DMS 273 (cell line): ENCODE results near the gene VASH1.

Source experiments
- DNase-seq: peaks from one replicate; lab custom pipeline; 2025; ENCODE audit not compliant: unreplicated experiment; lab: John Stamatoyannopoulos, UW

The VASH1 gene

DNA sequence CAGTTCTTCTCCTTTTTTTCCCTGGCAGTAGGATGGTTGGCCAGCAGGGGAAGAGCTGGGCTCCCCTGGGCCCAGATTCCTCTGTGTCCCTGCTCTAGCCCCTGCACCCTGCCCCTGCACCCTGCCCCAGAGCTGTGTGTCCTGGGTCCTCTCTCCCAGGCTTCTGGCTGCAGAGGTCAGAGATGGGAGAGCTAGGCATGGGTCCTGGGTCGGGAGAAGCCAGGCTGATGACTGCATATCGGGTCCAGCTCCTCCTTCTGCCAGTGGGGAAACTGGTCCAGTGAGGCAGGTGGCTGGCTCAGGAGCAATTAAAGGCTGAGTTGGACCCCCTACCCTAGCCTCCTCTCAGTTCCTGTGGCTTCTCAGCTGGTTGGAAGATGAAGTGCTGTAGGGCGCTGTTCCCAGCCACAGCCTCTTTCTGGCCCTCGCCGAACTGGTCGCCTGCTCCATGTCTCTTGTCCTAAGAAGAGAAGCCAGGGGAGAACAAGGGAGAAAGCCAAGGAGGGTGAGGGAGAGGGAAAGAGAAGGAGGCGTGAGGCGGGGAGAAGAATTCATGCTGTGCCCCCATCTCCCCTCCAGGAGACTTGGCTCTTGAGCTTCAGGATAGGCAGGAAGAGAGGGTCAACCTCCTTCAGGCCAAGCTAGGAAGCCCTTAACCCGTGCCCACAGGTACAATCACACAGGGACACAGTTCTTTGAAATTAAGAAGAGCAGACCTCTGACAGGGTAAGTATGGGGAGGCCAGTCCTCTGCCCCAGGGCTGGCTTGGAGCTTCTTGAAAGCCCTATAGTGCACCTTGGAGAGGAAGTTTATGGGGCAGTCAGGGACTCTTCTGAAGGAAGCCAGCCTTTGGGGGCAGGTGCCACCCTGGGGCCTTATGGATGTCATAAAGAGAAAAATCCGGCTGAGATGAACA, 9.5 kb downstream of the VASH1 start:
- no peak for DNase-seq

DNA sequence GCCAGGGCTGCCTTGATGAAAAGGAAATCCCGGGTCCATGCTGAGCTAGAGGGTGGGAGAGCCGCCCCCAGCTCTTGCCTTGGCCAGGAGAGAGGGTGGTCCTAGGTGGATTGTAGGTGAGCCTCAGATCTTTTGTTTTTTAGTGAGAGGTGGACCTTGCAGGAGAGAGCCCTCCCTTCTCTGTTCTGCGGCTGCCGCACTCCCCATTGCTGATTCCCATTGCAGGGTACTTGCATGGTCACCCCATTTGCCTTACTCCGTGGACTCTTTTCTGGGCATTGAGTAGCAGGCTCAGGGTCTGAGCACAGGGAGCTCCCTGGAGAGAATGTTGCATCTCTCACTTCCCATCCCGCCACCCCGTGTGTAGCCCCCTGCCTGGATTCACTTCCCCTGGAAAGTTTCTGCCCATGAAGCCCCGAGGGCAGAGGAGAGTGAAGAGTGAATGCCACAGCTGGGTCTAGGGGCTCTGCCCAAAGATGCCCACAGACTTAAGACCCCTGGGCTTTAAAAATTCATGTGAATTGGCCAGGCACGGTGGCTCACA, 10.2 kb downstream of the VASH1 start:
- no peak for DNase-seq

DNA sequence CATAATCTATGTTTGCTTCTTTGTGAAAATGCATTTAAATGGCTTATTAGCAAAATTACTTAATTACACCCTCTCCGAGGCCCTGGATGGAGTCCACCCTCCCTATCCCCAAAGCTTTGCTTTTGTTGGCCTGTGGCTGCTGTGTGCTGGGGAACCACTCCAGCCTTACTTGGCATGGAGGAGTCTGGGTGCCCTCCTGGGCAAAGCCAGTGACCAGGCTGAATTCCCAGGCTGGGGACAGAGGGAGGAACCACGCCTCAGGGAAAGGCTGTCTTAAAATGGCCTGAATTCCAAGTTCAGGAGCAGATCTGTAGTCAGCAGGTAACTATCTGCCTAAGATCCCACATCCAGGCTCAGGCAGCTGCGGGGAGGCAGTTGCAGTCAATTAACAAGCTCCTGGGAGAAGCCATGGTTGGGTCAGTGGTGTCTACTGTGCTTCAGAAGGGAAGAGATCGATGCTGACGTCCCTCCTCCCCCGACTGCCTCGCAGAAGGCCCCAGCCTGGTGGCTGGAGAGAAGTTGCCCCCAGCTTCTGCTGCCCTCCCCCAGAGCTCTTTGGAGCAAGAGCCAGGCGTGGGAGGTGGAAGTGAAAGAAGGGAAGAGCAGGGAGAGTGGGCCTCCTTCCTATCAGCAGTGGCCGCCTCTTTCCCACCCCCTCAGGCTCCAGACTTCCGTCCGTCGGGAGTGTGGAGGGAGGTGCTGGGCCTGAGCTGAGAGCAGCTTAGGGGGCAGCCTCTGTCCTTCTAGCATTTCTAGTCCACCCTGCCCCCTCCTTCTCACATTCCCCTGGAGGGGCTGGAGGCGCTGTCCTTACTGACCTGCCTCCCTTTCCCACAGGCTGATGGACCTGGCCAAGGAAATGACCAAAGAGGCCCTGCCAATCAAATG, 11.3 kb downstream of the VASH1 start:
- DNase-seq: no peak

DNA sequence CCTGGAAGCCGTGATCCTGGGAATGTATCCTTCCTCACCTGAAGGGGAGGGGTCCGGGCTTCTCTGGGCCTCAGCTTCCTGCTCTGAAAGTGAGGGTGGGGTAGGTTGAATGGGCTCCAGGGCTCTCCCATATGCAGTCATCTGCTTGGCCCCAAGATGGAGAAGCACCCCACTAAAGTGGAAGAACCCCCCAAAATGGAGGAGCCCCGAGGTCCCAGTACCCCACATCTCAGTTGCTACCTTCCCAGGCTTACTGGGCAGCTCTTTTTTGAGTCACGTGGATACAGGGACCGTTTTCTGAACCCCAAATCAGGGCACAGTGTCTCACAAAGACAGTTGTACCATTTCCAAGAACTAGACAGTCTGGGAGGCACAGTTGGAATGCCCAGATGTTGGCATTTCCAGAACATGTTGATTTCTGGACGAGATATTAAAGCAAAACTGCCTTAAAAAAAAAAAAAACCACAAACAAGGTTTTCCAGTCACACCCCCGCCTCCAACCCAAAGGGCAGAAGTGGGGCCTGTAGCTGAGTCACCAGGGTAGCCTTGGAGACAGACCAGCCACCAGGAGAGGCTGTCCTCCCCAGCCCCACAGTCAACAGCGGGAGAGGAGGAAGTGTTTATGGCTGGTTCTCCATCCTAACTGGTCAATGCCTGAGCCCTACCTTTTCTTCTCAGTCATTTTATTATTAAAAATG, 12.1 kb downstream of the VASH1 start:
- DNase-seq: peak; percentile 35

DNA sequence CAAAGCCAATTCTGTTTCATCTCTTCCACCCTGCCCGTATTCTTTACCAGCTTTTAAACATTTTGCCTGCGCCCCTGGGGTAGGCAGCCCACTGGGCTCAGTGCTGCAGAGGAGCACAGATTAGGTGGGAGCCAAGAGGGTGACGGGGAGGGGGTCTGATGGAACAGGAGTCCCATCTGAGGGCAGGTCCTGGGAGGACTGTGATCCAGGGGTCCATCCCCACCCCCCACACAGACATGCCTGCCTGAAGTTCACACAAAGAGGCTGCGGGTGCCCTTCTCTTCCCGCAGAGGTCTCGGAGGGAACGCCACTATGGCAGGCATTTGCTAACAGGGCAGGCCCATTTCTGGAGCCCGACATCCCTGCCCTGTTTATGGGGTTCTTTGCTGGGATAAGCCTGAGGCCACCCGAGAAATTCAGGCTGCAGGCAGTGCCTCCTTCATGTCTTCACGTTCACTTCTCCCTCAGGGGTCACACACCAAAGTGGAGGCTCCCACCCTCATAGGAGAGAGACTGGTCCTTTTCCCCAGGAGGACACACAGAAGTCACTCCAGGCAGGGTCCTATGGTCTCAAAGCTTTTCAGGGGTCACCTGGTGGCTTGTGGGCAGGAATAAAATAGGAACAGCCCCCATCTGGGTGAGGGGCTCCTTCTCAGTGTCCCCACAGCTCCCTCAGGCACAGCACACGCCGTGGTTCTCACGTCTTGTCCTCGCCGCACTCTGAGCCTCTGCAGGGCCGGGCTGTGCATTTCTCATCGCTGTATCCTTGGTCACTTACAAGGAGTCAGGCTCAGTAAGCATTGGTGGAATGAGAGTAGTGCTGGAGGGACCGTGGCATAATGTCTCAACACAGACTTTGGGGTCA, 12.9 kb downstream of the VASH1 start:
- DNase-seq: no peak

DNA sequence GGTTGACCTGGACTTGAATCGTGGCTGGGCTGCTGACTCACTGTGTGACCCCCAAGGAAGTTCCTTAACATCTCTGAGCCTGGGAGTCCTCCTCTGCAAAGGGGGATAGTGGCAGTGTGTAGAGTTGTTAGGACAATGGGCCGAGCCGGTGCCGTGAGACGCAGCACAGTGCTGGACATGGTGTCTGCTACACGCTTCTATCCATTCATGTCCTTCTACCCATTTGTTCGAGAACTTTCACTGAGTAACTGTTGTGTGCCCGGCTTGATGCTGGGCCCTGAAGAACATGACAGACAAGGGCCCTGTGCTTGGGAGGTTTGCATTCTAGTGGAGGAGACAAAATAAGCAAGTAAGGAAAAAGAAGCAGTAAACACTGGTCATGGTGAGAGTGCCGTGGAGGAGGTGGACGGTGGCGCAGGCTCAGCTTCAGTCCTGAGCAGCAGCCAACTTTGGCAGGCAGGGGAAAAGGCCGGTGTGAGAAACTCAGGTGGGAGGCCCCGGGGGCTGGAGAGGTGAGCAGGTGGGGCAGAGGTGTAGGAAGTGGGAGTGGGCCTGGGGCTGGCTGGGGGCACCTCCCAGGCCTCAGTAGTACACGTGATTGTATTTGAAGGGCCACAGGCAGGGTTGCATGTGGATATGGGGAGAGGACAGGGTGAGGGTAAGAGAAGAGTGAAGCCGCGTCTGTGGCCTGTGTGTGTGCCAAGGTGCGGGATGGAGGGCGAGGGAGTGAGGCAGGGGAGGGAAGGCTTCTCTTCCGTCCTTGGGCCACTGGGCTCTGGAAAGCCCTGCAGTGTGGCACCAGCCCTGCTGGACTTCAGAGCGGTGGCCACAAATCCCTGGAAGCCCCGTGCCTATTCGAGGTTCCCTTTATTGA, 13.8 kb downstream of the VASH1 start:
- no peak for DNase-seq

DNA sequence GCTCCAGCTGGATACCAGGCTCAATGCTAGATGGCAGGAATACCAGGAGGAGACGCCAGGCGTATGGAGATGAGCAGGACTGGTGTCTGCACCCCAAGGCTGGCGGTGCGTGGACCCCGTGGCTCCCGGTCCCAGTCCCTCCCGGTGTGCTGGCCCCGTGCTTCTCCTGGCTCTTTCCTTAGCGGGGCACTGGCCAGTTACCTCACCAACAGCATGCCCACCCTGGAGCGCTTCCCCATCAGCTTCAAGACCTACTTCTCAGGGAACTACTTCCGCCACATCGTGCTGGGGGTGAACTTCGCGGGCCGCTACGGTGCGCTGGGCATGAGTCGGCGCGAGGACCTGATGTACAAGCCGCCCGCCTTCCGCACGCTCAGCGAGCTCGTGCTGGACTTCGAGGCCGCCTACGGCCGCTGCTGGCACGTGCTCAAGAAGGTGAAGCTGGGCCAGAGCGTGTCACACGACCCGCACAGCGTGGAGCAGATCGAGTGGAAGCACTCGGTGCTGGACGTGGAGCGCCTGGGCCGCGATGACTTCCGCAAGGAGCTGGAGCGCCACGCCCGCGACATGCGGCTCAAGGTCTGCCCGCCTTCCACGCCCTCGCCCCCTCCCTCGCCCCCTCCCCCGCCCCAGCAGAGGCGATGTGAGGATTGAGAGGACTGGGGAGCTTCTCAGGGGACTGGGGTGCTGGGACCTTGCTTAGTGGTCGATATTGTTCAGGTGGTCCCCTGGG, 14.6 kb downstream of the VASH1 start:
- no peak for DNase-seq

DNA sequence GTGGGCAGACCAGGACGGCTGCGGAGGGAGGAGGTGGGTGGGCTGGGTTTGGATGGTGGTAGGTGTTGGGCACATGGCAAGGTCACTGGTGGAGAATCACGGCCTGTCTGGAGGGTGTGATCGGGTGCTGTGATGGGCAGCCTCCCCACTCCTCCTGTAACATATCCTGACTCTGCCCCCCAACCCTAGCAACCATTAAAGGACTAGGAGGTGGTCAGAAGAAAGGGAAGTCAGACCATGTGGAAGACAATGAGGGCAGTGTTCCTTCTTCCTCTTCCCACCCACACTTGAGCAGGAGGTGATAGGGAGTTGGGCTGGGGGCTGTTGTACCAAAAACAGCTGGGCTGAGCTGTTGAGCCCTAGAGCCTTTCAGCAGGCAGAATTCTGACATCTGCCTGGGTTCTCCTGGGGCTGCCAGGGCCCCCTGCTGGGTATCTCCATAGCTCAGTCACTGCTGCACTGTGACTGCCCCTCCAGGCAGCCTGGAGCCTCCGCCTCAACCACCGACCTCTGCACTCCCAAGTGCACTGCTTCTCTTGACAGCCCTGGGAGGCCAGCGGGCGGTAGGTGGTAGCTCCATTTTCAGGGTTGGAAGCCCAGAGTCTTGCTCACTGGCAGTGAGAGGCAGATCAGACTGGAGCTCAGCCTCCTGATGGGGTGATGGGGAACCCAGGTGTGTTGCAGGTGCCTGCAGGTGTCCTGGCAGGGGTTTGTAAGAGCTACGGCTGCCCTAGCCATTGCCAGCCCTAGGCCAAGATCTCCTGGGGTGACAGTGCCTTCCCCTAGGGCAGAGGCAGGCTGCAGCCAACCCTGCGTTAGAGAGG, 15.4 kb downstream of the VASH1 start:
- DNase-seq: peak; percentile 65

DNA sequence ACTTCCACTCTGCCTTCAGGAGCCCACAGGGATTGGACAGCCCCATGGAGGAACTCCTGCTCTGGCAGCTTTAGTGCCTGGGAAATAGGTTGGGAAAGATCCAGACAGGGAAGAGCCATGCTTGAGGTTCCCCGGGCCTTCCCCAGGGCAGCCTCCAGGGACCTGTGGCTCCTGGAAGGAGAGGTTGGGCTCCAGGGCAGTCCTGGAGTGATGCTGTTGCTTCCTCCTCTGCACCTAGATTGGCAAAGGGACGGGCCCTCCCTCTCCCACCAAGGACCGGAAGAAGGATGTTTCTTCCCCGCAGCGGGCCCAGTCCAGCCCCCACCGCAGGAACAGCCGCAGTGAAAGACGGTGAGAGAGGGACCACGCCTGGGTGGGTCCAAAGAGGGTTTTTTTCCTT, 16.5 kb downstream of the VASH1 start:
- DNase-seq: no peak

DNA sequence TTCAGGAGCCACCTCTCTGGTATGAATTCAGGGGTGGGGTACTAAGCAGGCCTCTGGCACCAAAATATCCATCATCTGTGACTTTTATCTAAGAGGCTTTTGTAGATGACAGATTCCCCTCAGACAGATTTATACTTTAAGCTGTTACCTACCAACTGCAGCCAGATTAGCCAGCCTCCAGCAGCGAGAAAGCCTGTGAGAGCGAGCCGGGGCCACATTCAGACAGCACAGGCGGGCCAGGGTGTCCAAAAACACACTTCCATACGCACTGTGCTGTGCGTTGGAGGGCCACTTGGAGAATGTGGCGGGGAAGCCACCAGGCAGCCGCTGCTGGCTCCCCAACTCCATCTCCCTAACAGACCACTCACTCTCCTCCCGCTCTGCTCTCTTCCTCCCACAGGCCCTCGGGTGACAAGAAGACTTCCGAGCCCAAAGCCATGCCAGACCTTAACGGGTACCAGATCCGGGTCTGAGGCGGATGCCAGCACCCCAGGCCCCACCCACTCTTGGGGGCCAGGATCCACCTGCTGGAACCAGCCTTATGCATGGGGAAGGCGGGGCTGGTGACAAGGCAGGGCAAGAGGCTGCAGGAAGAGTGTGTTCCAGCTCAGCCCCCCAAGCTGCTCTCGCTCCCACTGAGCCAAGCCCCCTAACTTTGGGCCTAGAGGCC, 17.4 kb downstream of the VASH1 start:
- DNase-seq: no peak

DNA sequence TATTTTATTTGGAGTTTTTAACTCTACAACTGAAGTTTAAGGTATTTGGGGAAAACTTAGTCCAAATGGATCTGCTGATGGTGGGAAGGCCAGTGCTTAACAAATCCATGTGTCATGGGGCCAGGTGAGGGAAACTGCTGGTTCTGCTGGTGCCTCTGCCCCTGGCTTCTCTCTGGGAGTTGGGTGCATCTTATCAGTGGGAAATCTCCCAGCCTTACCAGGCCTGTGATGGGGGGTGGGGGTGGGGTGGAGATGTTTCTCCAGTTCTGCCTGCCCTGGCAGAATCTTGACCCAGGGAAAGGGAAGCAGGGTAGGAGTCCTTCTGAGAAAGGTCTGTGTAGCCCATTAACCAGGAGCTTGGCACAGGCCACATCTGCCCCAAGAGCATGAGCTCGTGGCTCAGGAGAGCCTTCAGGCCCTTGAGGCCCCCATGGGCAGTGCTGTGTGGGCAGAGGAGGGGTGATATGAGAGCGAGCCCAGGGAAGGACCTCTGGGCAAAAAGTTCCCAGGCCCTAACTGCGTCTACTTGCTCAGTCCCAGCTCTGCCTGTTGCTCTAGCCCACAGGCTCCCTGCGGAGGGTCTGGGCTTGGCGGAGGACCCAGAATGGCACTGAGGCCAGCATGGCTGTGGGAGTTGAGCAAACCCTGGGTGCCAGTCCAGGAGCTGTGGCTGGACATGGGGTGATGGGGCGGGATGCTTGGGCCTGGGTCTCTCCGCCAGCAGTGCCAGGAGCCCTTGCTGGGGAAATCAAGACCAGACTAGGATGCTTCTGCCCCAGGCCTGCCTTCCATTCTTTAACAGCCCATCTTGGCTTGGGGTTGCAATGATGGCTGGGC, 18.2 kb downstream of the VASH1 start:
- no peak for DNase-seq

DNA sequence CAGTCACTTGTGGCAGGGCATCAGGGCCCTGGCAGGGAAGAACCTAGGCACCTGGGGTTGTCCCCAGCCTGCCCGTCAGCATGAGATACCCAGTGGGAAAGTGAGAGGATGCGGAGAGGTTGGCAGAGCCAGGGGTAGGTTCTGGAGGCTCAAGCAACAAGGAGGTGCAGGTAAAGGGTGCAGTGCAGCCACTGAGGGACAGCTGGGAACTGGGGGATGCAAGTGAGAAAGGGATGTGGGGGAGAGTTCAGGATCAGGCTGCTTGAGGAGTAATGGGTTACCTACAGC, 18.7 kb downstream of the VASH1 start:
- no peak for DNase-seq

DNA sequence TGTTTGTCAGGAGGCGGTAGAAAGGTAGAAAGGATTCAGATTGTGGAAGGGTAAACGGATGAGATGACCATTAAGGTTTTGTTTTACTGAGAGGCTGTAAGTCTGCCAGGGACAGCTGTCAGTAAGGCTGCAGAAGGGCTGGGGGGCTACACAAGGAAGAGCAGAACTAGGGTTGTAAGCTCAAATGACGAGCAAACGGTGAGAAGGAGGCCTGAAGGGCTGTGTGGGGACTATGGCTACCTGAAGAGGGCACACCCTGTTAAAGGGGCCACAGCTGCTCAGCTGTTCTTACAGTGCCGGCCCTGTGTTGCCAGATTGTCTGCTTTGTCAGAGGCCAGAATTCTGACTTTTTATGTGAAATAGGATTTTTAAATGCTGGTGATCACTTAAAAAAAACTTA, 19.1 kb downstream of the VASH1 start:
- DNase-seq: no peak

DNA sequence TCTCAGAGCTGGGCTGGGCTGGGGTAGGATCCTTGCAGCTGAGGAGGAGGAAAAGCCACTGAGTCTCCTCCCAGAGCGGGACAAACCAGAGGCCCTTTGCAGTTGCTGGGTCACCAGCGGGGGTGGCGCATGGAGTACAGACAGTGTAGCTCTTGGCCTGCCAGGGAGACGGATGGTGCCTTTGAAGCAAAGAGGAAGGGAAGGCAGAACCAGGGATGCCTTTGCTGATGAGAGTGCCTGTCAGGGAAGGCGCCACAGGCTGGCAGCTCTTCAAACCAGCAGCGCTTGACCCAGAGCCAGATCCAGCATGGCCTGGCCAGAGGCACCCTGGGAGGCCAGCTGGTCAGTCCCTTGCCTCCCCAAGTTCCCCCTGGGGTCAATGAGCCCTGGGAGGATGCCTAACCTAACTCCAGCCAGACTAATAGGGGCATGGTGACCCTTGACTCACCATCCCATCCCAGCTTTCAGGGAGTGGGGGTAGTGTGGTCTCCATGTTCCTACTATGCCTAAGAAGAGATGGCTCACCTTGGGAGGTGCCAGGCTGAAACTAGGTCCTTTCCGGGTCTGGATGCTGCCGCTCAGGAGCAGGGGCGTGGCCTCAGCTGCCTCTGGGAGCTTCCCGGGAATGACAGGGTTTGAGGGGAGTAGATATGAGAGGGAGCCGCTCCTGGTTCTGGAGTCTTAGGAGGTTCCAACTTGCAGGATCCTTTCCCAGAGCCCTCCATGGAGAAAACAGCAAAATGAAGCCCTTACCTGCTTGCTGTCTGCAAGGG, 19.8 kb downstream of the VASH1 start:
- DNase-seq: no peak

DNA sequence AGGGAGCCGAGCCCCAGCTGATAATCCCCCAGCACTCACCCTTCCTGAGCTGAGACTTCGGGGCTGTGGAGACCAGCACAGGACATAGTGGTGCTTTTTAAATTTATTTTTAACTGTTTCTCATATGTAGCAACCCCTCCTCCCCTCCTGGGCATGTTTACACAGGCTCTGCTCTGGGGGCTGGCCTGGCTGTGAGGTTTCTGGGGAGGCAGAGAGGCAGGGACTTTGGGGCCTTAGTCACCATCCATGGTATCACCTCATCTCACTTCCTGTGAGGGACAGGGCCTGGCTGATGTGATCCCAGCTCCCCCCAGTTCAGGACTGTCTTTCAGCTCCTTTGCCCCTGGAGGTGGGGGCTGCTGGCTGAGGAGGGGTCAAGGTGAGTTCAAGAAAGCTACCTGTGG, 20.4 kb downstream of the VASH1 start:
- no peak for DNase-seq
